Measurements from ENCODE around the gene MED15. TPM values are rescaled to one million over a fixed set of nuclear protein-coding genes. Genes with fewer than 3 reads are reported as not detected.

Gene MED15
- total RNA-seq, 1 donor from 2014 or later: 83.6 TPM

- no peak overlapping the region for H3K4me3 Mint-ChIP-seq (ENCODE audit: unreplicated experiment)
- H3K36me3 Mint-ChIP-seq (ENCODE audit: unreplicated experiment): peaks cover 14% of the 10 kb centered on the region
These were observed 56.1 kb downstream of the MED15 start for GRCh38 chr22:20563466-20563906.

GRCh38 chr22:20563941-20564371, 56.5 kb downstream of the MED15 start:
- Mint-ChIP-seq H3K4me1 (ENCODE audit: low read depth, unreplicated experiment) (no peaks in the 10 kb centered on the region), H3K27ac (ENCODE audit: unreplicated experiment) (peak overlapping the region; percentile 72), H3K4me3 (ENCODE audit: unreplicated experiment) (no peak overlapping the region), H3K9me3 (ENCODE audit: unreplicated experiment) (no peaks in the 10 kb centered on the region), H3K27me3 (ENCODE audit: unreplicated experiment) (no peaks in the 10 kb centered on the region), H3K36me3 (ENCODE audit: unreplicated experiment) (peaks cover 10% of the 10 kb centered on the region)
- DNase-seq: no peak
- no peak for TF ChIP-seq CTCF (IDR thresholded peaks at IDR 0.05; ENCODE audit: partially characterized antibody, unreplicated experiment)

More at GRCh38 chr22:20563466-20563906, 56.1 kb downstream of the MED15 start:
- no peak for TF ChIP-seq CTCF (IDR thresholded peaks at IDR 0.05; ENCODE audit: partially characterized antibody, unreplicated experiment)
- no peak for DNase-seq
- H3K27ac Mint-ChIP-seq (ENCODE audit: unreplicated experiment): peak overlapping the region; percentile 72
- no peaks in the 10 kb centered on the region for H3K27me3 Mint-ChIP-seq (ENCODE audit: unreplicated experiment)
- H3K9me3 Mint-ChIP-seq (ENCODE audit: unreplicated experiment): no peaks in the 10 kb centered on the region
- H3K4me1 Mint-ChIP-seq (ENCODE audit: low read depth, unreplicated experiment): no peaks in the 10 kb centered on the region

- Mint-ChIP-seq H3K27me3 (ENCODE audit: unreplicated experiment) (no peaks in the 10 kb centered on the region), H3K4me1 (ENCODE audit: low read depth, unreplicated experiment) (no peaks in the 10 kb centered on the region), H3K36me3 (ENCODE audit: unreplicated experiment) (peaks cover 4% of the 10 kb centered on the region), H3K9me3 (ENCODE audit: unreplicated experiment) (peaks cover under 1% of the 10 kb centered on the region), H3K27ac (ENCODE audit: unreplicated experiment) (peak overlapping the region; percentile 33), H3K4me3 (ENCODE audit: unreplicated experiment) (no peak overlapping the region)
- no peak for DNase-seq
- no peak for TF ChIP-seq CTCF (IDR thresholded peaks at IDR 0.05; ENCODE audit: partially characterized antibody, unreplicated experiment)
These were observed 57.8 kb downstream of the MED15 start for GRCh38 chr22:20565079-20565734.

- Mint-ChIP-seq H3K4me3 (ENCODE audit: unreplicated experiment) (no peak overlapping the region), H3K4me1 (ENCODE audit: low read depth, unreplicated experiment) (no peaks in the 10 kb centered on the region), H3K9me3 (ENCODE audit: unreplicated experiment) (peaks cover 1% of the 10 kb centered on the region), H3K27me3 (ENCODE audit: unreplicated experiment) (no peaks in the 10 kb centered on the region), H3K36me3 (ENCODE audit: unreplicated experiment) (peaks cover 4% of the 10 kb centered on the region), H3K27ac (ENCODE audit: unreplicated experiment) (no peak overlapping the region)
- no peak for TF ChIP-seq CTCF (IDR thresholded peaks at IDR 0.05; ENCODE audit: partially characterized antibody, unreplicated experiment)
- no peak for DNase-seq
These were observed 58.4 kb downstream of the MED15 start for GRCh38 chr22:20565761-20566160.

- peaks cover 4% of the 10 kb centered on the region for H3K36me3 Mint-ChIP-seq (ENCODE audit: unreplicated experiment)
- H3K27me3 Mint-ChIP-seq (ENCODE audit: unreplicated experiment): no peaks in the 10 kb centered on the region
- no peak overlapping the region for H3K4me3 Mint-ChIP-seq (ENCODE audit: unreplicated experiment)
- H3K27ac Mint-ChIP-seq (ENCODE audit: unreplicated experiment): no peak overlapping the region
- H3K4me1 Mint-ChIP-seq (ENCODE audit: low read depth, unreplicated experiment): no peaks in the 10 kb centered on the region
- no peak for TF ChIP-seq CTCF (IDR thresholded peaks at IDR 0.05; ENCODE audit: partially characterized antibody, unreplicated experiment)
- H3K9me3 Mint-ChIP-seq (ENCODE audit: unreplicated experiment): peaks cover 1% of the 10 kb centered on the region
- DNase-seq: no peak
These were observed 59.2 kb downstream of the MED15 start for GRCh38 chr22:20566420-20567260.
